ENCODE results near the gene RABGAP1L.

GRCh38 chr1:174789399-174789798 is 630.1 kb downstream of the RABGAP1L start:
- TF ChIP-seq CTCF (IDR thresholded peaks at IDR 0.05; ENCODE audit: low read depth, low read length, missing input control) (no peak), YY1 (IDR thresholded peaks at IDR 0.05) (no peak), RAD21 (IDR thresholded peaks at IDR 0.05) (no peak), ATF3 (IDR thresholded peaks at IDR 0.05) (no peak)

All from liver (tissue), 3 donors.